GM10248 (cell line): ENCODE results near the gene SETD2.
"Not testable (repeated sequence)": the region's sequence is repeated elsewhere in the genome, so short reads cannot be mapped to it uniquely, and the experiment has no call there.

Experiments
- CTCF ChIA-PET: fragments of 300-600 bp; sonication (Branson Sonifier 250); formaldehyde crosslinking; extraction: SDS; loops from one replicate; lab custom pipeline; 2021; ENCODE audit warnings: antibody characterized with exemption; lab: Yijun Ruan, JAX
- POLR2A ChIA-PET: fragments of 350-650 bp; sonication (Branson Sonifier 250); formaldehyde crosslinking; extraction: SDS; loops from one replicate; lab custom pipeline; 2020; ENCODE audit warnings: antibody characterized with exemption; lab: Yijun Ruan, JAX
- DNase-seq: peaks from one replicate; pipeline ENCODE4 v3.0.0; 2012; ENCODE audit errors: extremely low spot score
- CTCF ChIP-seq: IDR thresholded peaks from 2 replicates; pipeline ENCODE4 v1.5.1; 2012; ENCODE audit warnings: mild to moderate bottlenecking, low read depth; ENCODE audit errors: extremely low read depth, missing control alignments, control extremely low read depth

The SETD2 gene

GRCh38 chr3:47164007-47164881 is at the start of gene SETD2:
Gene SETD2, minus strand, starts transcription at chr3:47164113. Its CDS starts 189 bp downstream, at chr3:47163924.
- peak; percentile 93 for DNase-seq
- ChIA-PET POLR2A (interaction anchor here (0.5 to 1.1 kb wide), 4 partner anchors 105 to 146 kb away, joined by 3 read pairs; no protein-coding TSS in a partner anchor), CTCF (interaction anchor here (0.7 to 3.2 kb wide), 25 partner anchors 9 to 197 kb away, joined by 3 to 15 read pairs (median 4); no protein-coding TSS in a partner anchor)
- TF ChIP-seq CTCF = peak; percentile 85

- TF ChIP-seq CTCF = no peak
- no peak for DNase-seq
- ChIA-PET POLR2A (no interaction called here), CTCF (interaction anchor here (1.5 kb wide), 1 partner anchor 10 kb away, joined by 4 read pairs; no protein-coding TSS in a partner anchor)
Observed at GRCh38 chr3:47210863-47211405, 47.0 kb upstream of the SETD2 start.

GRCh38 chr3:47206022-47206421 is 42.1 kb upstream of the SETD2 start:
- POLR2A ChIA-PET, CTCF ChIA-PET: not testable (repeated sequence)

GRCh38 chr3:47204875-47205274 is 41.0 kb upstream of the SETD2 start:
- DNase-seq = no peak
- TF ChIP-seq CTCF = no peak
- POLR2A ChIA-PET = no interaction called here
- CTCF ChIA-PET = no interaction called here

More at GRCh38 chr3:47206022-47206421, 42.1 kb upstream of the SETD2 start:
- not testable (repeated sequence) for DNase-seq

GRCh38 chr3:47202542-47202941 is 38.6 kb upstream of the SETD2 start:
- CTCF ChIA-PET = interaction anchor here (1.2 to 1.3 kb wide), 3 partner anchors 9 to 30 kb away, joined by 3 to 4 read pairs (median 3); no protein-coding TSS in a partner anchor
- DNase-seq = no peak
- TF ChIP-seq CTCF = no peak
- POLR2A ChIA-PET = interaction anchor here (0.6 to 0.7 kb wide), 2 partner anchors 156 to 191 kb away, joined by 4 to 6 read pairs; no protein-coding TSS in a partner anchor

- no peak for DNase-seq
Observed at GRCh38 chr3:47197287-47197686, 33.4 kb upstream of the SETD2 start.

More at GRCh38 chr3:47197287-47197686, 33.4 kb upstream of the SETD2 start:
- no peak for TF ChIP-seq CTCF
- ChIA-PET CTCF (no interaction called here), POLR2A (no interaction called here)
